Adrenal gland (tissue), 19 donors: Measurements from ENCODE around the gene SNRNP35. TPM values are rescaled to one million over a fixed set of nuclear protein-coding genes. Genes with fewer than 3 reads are reported as not detected.
"Not testable (repeated sequence)": the region's sequence is repeated elsewhere in the genome, so short reads cannot be mapped to it uniquely, and the experiment has no call there.

Experiments
- DNase-seq, 7 donors: peaks; one replicate each; pipeline ENCODE4 v3.0.0-alpha.2; 2019 to 2020
- H3K27ac ChIP-seq, 5 donors: fragments of 200-600 bp; sonication (generic) in 4 of 5; 1 replicate in 3 of 5; 2 replicates in 2 of 5; pipeline versions ENCODE4 v1.5.1 to v1.8.0; 2016 to 2020; ENCODE audit warnings: mild to moderate bottlenecking in 1 of 5
- H3K27me3 ChIP-seq: fragments of 200-600 bp; 2 replicates; pipeline ENCODE4 v1.8.0; 2021
- H3K36me3 ChIP-seq, 2 donors: fragments of 200-600 bp; replicated peaks in 1 of 2; 1 replicate in 1 of 2; 2 replicates in 1 of 2; pipeline versions ENCODE4 v1.5.1 to v1.8.0; 2018 to 2022
- H3K4me1 ChIP-seq, 2 donors: fragments of 200-600 bp; replicated peaks in 1 of 2; 1 replicate in 1 of 2; 2 replicates in 1 of 2; pipeline versions ENCODE4 v1.5.1 to v1.8.0; 2018 to 2021
- H3K4me3 ChIP-seq, 4 donors: fragments of 200-600 bp; sonication (generic) in 3 of 4; one replicate each; pipeline ENCODE4 v1.5.1; 2016 to 2018
- H3K9me3 ChIP-seq, 3 donors: fragments of 200-600 bp; sonication (generic) in 1 of 3; replicated peaks in 1 of 3; 1 replicate in 2 of 3; 2 replicates in 1 of 3; pipeline versions ENCODE4 v1.5.1 to v1.8.0; 2016 to 2021
- POLR2A ChIP-seq, 2 donors: fragments of 450-650 bp; IDR thresholded peaks; one replicate each; pipeline ENCODE4 v1.6.1; 2017; ENCODE audit warnings: antibody characterized with exemption in 2 of 2, mild to moderate bottlenecking in 2 of 2, moderate library complexity in 1 of 2
- WGBS, 4 donors: extraction: QIAGEN DNeasy Blood & Tissue Kit in 2 of 4; methylation state at CpG; one replicate each; pipeline versions ENCODE4 v1.1.5 to v1.1.7; 2013 to 2017; 5-methylcytosine and 5-hydroxymethylcytosine counted together
- intact Hi-C, 2 donors: fragments of 100-400 bp; cut with DNase I; formaldehyde crosslinking; loops; one replicate each; pipeline versions ENCODE4 v1.14.1 to v1.15.0; 2022 to 2023
- long read RNA-seq, 10 donors: library from polyadenylated mRNA in 3 of 10; unstranded in 2 of 10; stranded (forward) in 1 of 10; transcript quantifications; one replicate each; pipeline ENCODE4 v2.0.0 and lab custom pipeline, GENCODE V29; 2021 to 2026
- polyA plus RNA-seq, 3 donors: library from polyadenylated mRNA; stranded (reverse); fragments of 200-250 nt in 2 of 3; fragments of 350-450 nt in 1 of 3; fragmentation: Illumina TruSeq in 1 of 3; extraction: RNeasy Lipid Tissue Mini Kit (QIAGEN cat#74804) in 1 of 3; gene quantifications; one replicate each; pipeline ENCODE4 v1.2.3, GENCODE V29; 2013 to 2014
- total RNA-seq, 9 donors: library from RNA; depleted of rRNA in 4 of 9; stranded (reverse); fragments of >200 nt in 4 of 9; fragments of 120-200 nt in 1 of 9; fragmentation: NEBNext Ultra II Directional in 1 of 9; extraction: Animal tissue kit (Norgen Biotek cat#: 25700) in 1 of 9; gene quantifications; one replicate each; pipeline versions ENCODE4 v1.1.0 to v1.2.4, GENCODE V29; 2013 to 2023
- TF ChIP-seq, protein P1 (sequence below), 6 experiments: fragments of 450-650 bp in 4 of 6; fragments of 200-600 bp in 2 of 6; sonication (generic) in 1 of 6; IDR thresholded peaks; 1 replicate in 5 of 6; 2 replicates in 1 of 6; pipeline versions ENCODE4 v1.5.1 to v1.8.0; 2016 to 2021; ENCODE audit warnings: antibody characterized with exemption in 6 of 6, mild to moderate bottlenecking in 2 of 6, moderate library complexity in 1 of 6
- donor health status: healthy with polysubstance abuse.
- donor health status: Bipolar disorder and iron deficiency.
- donor health status: DM: yes; HTN: yes; CAD: no.
- donor health status: DM: no; HTN: no; CAD: no.
- donor health status: DM: no; HTN: no; CAD: no.
- donor health status: DM: yes; HTN: yes; CAD: no.

The SNRNP35 gene, protein sequence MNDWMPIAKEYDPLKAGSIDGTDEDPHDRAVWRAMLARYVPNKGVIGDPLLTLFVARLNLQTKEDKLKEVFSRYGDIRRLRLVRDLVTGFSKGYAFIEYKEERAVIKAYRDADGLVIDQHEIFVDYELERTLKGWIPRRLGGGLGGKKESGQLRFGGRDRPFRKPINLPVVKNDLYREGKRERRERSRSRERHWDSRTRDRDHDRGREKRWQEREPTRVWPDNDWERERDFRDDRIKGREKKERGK
- total RNA-seq = 10 to 100 TPM; 12.5 to 37.4 (median 18.0) TPM
- 100 to 1,000 TPM in 2 of 3 donors, 10 to 100 TPM in 1; 39.7 to 157 (median 104) TPM for polyA plus RNA-seq
- long read RNA-seq, donor 1, transcript SNRNP35-203 (2 exons, 1,975 nt) = major isoform, 12 of 93 reads
- long read RNA-seq, donor 1, partial matches to known transcripts = 58 of 93 reads
- long read RNA-seq, donor 1, other reads (novel, unspliced or antisense) = 22 of 93 reads
- long read RNA-seq, donor 2, transcript SNRNP35-203 (2 exons, 1,975 nt) = major isoform, 12 of 37 reads
- long read RNA-seq, donor 2, partial matches to known transcripts = 11 of 37 reads
- long read RNA-seq, donor 2, other reads (novel, unspliced or antisense) = 14 of 37 reads
- long read RNA-seq, donor 3, transcript SNRNP35-203 (2 exons, 1,975 nt) = major isoform, 11 of 34 reads
- long read RNA-seq, donor 3, partial matches to known transcripts = 15 of 34 reads
- long read RNA-seq, donor 3, other reads (novel, unspliced or antisense) = 7 of 34 reads
- long read RNA-seq, donor 4, transcript SNRNP35-203 (2 exons, 1,975 nt) = major isoform, 24 of 31 reads
- long read RNA-seq, donor 4, partial matches to known transcripts = 0 of 31 reads
- long read RNA-seq, donor 4, other reads (novel, unspliced or antisense) = 5 of 31 reads
- long read RNA-seq, donor 5, transcript SNRNP35-203 (2 exons, 1,975 nt) = major isoform, 26 of 29 reads
- long read RNA-seq, donor 5, partial matches to known transcripts = 0 of 29 reads
- long read RNA-seq, donor 5, other reads (novel, unspliced or antisense) = 2 of 29 reads
- long read RNA-seq, donor 6, transcript SNRNP35-203 (2 exons, 1,975 nt) = major isoform, 12 of 17 reads
- long read RNA-seq, donor 6, partial matches to known transcripts = 0 of 17 reads
- long read RNA-seq, donor 6, other reads (novel, unspliced or antisense) = 2 of 17 reads
- long read RNA-seq, donor 7, transcript SNRNP35-203 (2 exons, 1,975 nt) = major isoform, 8 of 9 reads
- long read RNA-seq, donor 7, partial matches to known transcripts = 0 of 9 reads
- long read RNA-seq, donor 7, other reads (novel, unspliced or antisense) = 0 of 9 reads
- long read RNA-seq, donor 8, transcript SNRNP35-203 (2 exons, 1,975 nt) = major isoform, 16 of 76 reads
- long read RNA-seq, donor 8, partial matches to known transcripts = 27 of 76 reads
- long read RNA-seq, donor 8, other reads (novel, unspliced or antisense) = 32 of 76 reads
- long read RNA-seq, donor 9, transcript SNRNP35-203 (2 exons, 1,975 nt) = major isoform, 12 of 28 reads
- long read RNA-seq, donor 9, partial matches to known transcripts = 5 of 28 reads
- long read RNA-seq, donor 9, other reads (novel, unspliced or antisense) = 11 of 28 reads
- long read RNA-seq, donor 10, transcript SNRNP35-203 (2 exons, 1,975 nt) = major isoform, 5 of 5 reads
- long read RNA-seq, donor 10, partial matches to known transcripts = 0 of 5 reads
- long read RNA-seq, donor 10, other reads (novel, unspliced or antisense) = 0 of 5 reads

- intact Hi-C loops = no loop called here
- Histone ChIP-seq H3K4me1 (peaks cover 0 to 14% of the 10 kb centered on the region in 2 donors), H3K4me3 (peak within 1 kb of the TSS; percentile 93 to 100 (median 95)), H3K36me3 (no peaks in the 10 kb centered on the region), H3K9me3 (no peaks in the 10 kb centered on the region), H3K27ac (peak within 1 kb of the TSS; percentile 98 to 100 (median 100)), H3K27me3 (no peaks in the 10 kb centered on the region)
- WGBS, 4 donors = 0 to 2% (median 1%) methylated on average over 45 to 48 of the region's 48 CpGs
- peak; percentile 77 to 82 (median 80) for DNase-seq
- peak; percentile 37 to 55 for TF ChIP-seq POLR2A (IDR thresholded peaks at IDR 0.05)
- TF ChIP-seq, protein P1, sequence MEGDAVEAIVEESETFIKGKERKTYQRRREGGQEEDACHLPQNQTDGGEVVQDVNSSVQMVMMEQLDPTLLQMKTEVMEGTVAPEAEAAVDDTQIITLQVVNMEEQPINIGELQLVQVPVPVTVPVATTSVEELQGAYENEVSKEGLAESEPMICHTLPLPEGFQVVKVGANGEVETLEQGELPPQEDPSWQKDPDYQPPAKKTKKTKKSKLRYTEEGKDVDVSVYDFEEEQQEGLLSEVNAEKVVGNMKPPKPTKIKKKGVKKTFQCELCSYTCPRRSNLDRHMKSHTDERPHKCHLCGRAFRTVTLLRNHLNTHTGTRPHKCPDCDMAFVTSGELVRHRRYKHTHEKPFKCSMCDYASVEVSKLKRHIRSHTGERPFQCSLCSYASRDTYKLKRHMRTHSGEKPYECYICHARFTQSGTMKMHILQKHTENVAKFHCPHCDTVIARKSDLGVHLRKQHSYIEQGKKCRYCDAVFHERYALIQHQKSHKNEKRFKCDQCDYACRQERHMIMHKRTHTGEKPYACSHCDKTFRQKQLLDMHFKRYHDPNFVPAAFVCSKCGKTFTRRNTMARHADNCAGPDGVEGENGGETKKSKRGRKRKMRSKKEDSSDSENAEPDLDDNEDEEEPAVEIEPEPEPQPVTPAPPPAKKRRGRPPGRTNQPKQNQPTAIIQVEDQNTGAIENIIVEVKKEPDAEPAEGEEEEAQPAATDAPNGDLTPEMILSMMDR (IDR thresholded peaks at IDR 0.05) = peak in 1 of 6 experiments; percentile 2
Observed at GRCh38 chr12:123457980-123458779, at the start of gene SNRNP35. SNRNP35 (plus strand) TSS chr12:123458139; CDS start chr12:123465541, 7,402 bp downstream.

GRCh38 chr12:123408619-123409018, 49.3 kb upstream of the SNRNP35 start:
- H3K4me1 ChIP-seq, H3K9me3 ChIP-seq, H3K27me3 ChIP-seq, H3K27ac ChIP-seq, DNase-seq, H3K4me3 ChIP-seq, intact Hi-C loops: not testable (repeated sequence)
- 83 to 94% (median 92%) methylated on average over 1 to 7 of the region's 7 CpGs for WGBS, 4 donors
- peaks cover 0 to 51% of the 10 kb centered on the region in 2 donors for H3K36me3 ChIP-seq

GRCh38 chr12:123409284-123410040, 48.5 kb upstream of the SNRNP35 start:
- DNase-seq, intact Hi-C loops, H3K27me3 ChIP-seq, H3K9me3 ChIP-seq, H3K4me1 ChIP-seq, H3K4me3 ChIP-seq, H3K27ac ChIP-seq: not testable (repeated sequence)
- WGBS, 4 donors = 89 to 97% (median 90%) methylated on average over 11 of the region's 11 CpGs
- peaks cover 0 to 42% of the 10 kb centered on the region in 2 donors for H3K36me3 ChIP-seq

DNA sequence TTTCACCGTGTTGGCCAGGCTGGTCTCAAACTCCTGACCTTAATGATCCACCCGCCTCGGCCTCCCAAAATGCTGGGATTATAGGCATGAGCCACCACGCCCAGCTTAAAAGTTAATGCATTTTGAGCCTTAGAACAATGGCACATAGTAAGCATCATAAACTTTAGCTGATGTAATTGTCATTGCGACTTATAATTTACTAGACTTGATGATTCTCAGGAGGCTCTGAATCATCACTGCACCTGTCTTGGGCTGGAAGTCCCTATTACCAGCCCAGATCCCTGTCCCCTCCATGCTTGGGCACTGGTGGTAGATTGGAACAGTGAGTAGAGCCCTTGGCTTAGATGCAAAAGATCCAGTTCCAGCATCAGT, 47.9 kb upstream of the SNRNP35 start:
- DNase-seq = no peak
- Histone ChIP-seq H3K36me3 (peaks cover 0 to 36% of the 10 kb centered on the region in 2 donors), H3K27ac (no peak overlapping the region), H3K4me3 (no peak overlapping the region), H3K27me3 (no peaks in the 10 kb centered on the region), H3K9me3 (no peaks in the 10 kb centered on the region), H3K4me1 (peaks cover 0 to 3% of the 10 kb centered on the region in 2 donors)
- no peak for TF ChIP-seq POLR2A (IDR thresholded peaks at IDR 0.05)
- TF ChIP-seq, protein P1 (IDR thresholded peaks at IDR 0.05) = no peak
- intact Hi-C loops = no loop called here
- 92 to 96% (median 95%) methylated on average over 4 to 5 of the region's 5 CpGs for WGBS, 4 donors
